ENCODE measurements around the gene TBC1D23.

TBC1D23 gene

GRCh38 chr3:100359035-100359434, 98.2 kb downstream of the TBC1D23 start:
- no peak overlapping the region for H3K4me3 ChIP-seq (ENCODE audit: low read depth, low read length)

DNA sequence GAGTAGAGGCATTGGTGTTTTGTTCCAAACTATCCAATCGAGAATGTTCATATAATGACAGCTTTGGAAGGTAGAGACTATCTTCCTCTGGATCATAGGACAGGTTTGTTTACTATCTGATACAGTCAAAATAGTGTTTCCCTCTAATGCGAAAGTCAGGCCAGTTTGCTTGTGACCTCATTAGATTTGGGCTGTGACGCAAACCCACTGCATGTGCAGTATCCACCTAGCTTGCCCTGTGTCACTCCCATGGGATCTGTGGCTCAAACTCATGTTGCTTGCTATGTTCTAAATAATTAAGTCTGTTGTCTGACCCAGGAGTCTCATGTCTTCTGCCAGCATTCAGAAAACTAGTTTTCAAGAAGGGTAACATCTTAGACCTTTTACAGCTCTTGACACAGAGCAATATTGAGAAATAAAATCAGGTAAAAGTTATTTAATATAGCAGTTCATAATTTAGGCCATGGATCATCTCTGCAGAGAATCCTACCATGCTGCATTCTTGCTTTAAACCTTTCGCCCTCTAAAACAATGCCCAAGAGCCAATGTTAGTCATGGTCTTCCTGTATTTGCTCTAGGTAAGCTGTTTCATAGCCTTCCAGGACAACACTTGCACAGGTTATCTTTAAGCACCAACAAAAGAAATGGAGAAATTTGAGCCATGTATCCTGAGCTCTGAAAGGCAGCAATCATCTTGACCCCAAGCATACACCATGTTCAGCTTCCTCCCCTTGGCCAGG, 100.1 kb downstream of the TBC1D23 start:
- TF ChIP-seq CTCF (IDR thresholded peaks at IDR 0.05; ENCODE audit: borderline replicate concordance, insufficient read depth, low read depth, low read length) = no peak
- H3K4me3 ChIP-seq (ENCODE audit: low read depth, low read length) = no peak overlapping the region

More at GRCh38 chr3:100359035-100359434, 98.2 kb downstream of the TBC1D23 start:
- TF ChIP-seq CTCF (IDR thresholded peaks at IDR 0.05; ENCODE audit: borderline replicate concordance, insufficient read depth, low read depth, low read length) = no peak

GRCh38 chr3:100361897-100362296, 101.1 kb downstream of the TBC1D23 start:
- TF ChIP-seq CTCF (IDR thresholded peaks at IDR 0.05; ENCODE audit: borderline replicate concordance, insufficient read depth, low read depth, low read length) = no peak
- no peak overlapping the region for H3K4me3 ChIP-seq (ENCODE audit: low read depth, low read length)

GRCh38 chr3:100364421-100364820, 103.6 kb downstream of the TBC1D23 start:
- H3K4me3 ChIP-seq (ENCODE audit: low read depth, low read length) = no peak overlapping the region
- no peak for TF ChIP-seq CTCF (IDR thresholded peaks at IDR 0.05; ENCODE audit: borderline replicate concordance, insufficient read depth, low read depth, low read length)

DNA sequence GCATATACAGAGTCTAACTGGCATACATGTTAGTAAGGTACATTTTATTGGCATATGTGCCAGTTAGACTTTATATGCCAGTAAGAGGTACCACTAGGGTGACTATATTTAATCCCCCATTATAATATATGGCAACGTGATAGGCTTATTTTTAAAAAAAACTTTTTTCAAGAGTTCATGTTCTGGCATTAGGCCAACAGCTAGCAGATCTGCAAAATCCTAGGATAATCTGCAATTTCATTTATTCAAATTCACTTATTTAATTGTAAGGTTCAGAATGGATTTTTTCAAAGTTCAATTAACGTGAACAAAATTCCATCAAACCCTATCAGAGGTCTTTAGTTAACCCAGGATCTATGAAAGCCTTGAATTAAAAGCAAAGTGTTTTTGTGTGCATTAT, 105.6 kb downstream of the TBC1D23 start:
- no peak for TF ChIP-seq CTCF (IDR thresholded peaks at IDR 0.05; ENCODE audit: borderline replicate concordance, insufficient read depth, low read depth, low read length)
- no peak overlapping the region for H3K4me3 ChIP-seq (ENCODE audit: low read depth, low read length)

DNA sequence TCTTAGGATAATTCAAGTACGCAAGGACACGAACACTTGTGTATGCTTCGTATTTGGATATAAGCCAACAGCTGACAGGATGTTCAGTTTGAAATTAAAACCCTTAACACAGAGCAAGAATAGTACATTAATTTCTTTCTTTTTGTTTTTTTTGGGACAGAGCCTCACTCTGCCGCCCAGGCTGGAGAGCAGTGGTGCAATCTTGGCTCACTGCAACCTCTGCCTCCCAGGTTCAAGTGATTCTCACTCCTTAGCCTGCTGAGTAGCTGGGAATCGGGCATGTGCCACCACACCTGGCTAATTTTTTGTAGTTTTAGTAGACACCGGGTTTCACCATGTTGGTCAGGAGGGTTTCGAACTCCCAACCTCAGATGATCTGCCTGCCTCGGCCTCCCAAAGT, 107.6 kb downstream of the TBC1D23 start:
- no peak overlapping the region for H3K4me3 ChIP-seq (ENCODE audit: low read depth, low read length)
- no peak for TF ChIP-seq CTCF (IDR thresholded peaks at IDR 0.05; ENCODE audit: borderline replicate concordance, insufficient read depth, low read depth, low read length)

- TF ChIP-seq CTCF (IDR thresholded peaks at IDR 0.05; ENCODE audit: borderline replicate concordance, insufficient read depth, low read depth, low read length) = no peak
- no peak overlapping the region for H3K4me3 ChIP-seq (ENCODE audit: low read depth, low read length)
These were observed 110.0 kb downstream of the TBC1D23 start for GRCh38 chr3:100370756-100371155.

Data from GM12875 (cell line).